ENCODE measurements around the gene BACH2. TPM values are rescaled to one million over a fixed set of nuclear protein-coding genes. Genes with fewer than 3 reads are reported as not detected.

BACH2 gene
- total RNA-seq, 1 donor from 2014 or later, result 2.6 TPM

- no peak for DNase-seq (ENCODE audit: low spot score)
Observed at GRCh38 chr6:90028066-90028778, 268.4 kb downstream of the BACH2 start.

GRCh38 chr6:90026216-90026615 is 270.4 kb downstream of the BACH2 start:
- no peak for DNase-seq (ENCODE audit: low spot score)

GRCh38 chr6:90025523-90026061 is 271.1 kb downstream of the BACH2 start:
- DNase-seq (ENCODE audit: low spot score), result no peak

GRCh38 chr6:90024633-90025032 is 272.0 kb downstream of the BACH2 start:
- no peak for DNase-seq (ENCODE audit: low spot score)

- no peak for DNase-seq (ENCODE audit: low spot score)
Observed at GRCh38 chr6:90021711-90022110, 274.9 kb downstream of the BACH2 start.

GRCh38 chr6:90020746-90021145 is 275.9 kb downstream of the BACH2 start:
- no peak for DNase-seq (ENCODE audit: low spot score)

GRCh38 chr6:90019216-90019615 is 277.4 kb downstream of the BACH2 start:
- DNase-seq (ENCODE audit: low spot score), result no peak

GRCh38 chr6:90015883-90016282 is 280.8 kb downstream of the BACH2 start:
- no peak for DNase-seq (ENCODE audit: low spot score)

GRCh38 chr6:90008908-90009501 is 287.6 kb downstream of the BACH2 start:
- DNase-seq (ENCODE audit: low spot score), result no peak

- no peak for DNase-seq (ENCODE audit: low spot score)
Observed at GRCh38 chr6:90008189-90008907, 288.3 kb downstream of the BACH2 start.

- no peak for DNase-seq (ENCODE audit: low spot score)
Observed at GRCh38 chr6:90005048-90005827, 291.4 kb downstream of the BACH2 start.

- DNase-seq (ENCODE audit: low spot score), result no peak
Observed at GRCh38 chr6:90004511-90004910, 292.1 kb downstream of the BACH2 start.

GRCh38 chr6:90003941-90004340 is 292.7 kb downstream of the BACH2 start:
- DNase-seq (ENCODE audit: low spot score), result no peak

- DNase-seq (ENCODE audit: low spot score), result no peak
Observed at GRCh38 chr6:90003069-90003795, 293.4 kb downstream of the BACH2 start.

- no peak for DNase-seq (ENCODE audit: low spot score)
Observed at GRCh38 chr6:90000864-90001731, 295.5 kb downstream of the BACH2 start.

GRCh38 chr6:89999945-90000825 is 296.5 kb downstream of the BACH2 start:
- DNase-seq (ENCODE audit: low spot score), result no peak

- peak; percentile 20 for DNase-seq (ENCODE audit: low spot score)
Observed at GRCh38 chr6:89999154-89999553, 297.5 kb downstream of the BACH2 start.

- no peak for DNase-seq (ENCODE audit: low spot score)
Observed at GRCh38 chr6:89997456-89998445, 298.9 kb downstream of the BACH2 start.
